IPS-18a (cell line): ENCODE measurements around the gene AQP1.

Experiments used
- H3K27ac ChIP-seq: one replicate; pipeline ENCODE4 v1.5.1; 2013; ENCODE audit warnings: low read length
- H3K27me3 ChIP-seq: one replicate; pipeline ENCODE4 v1.6.1; 2013; ENCODE audit warnings: mild to moderate bottlenecking, low read length; ENCODE audit not compliant: control insufficient read depth, insufficient read depth
- H3K36me3 ChIP-seq: one replicate; pipeline ENCODE4 v1.6.1; 2013; ENCODE audit warnings: low read depth, low read length; ENCODE audit not compliant: control insufficient read depth
- H3K4me1 ChIP-seq: one replicate; pipeline ENCODE4 v1.6.1; 2013; ENCODE audit warnings: low read depth, low read length; ENCODE audit not compliant: control insufficient read depth
- H3K4me3 ChIP-seq: one replicate; pipeline ENCODE4 v1.5.1; 2013; ENCODE audit warnings: low read length
- H3K9ac ChIP-seq: one replicate; pipeline ENCODE4 v1.6.1; 2013; ENCODE audit warnings: mild to moderate bottlenecking, low read length, moderate library complexity
- H3K9me3 ChIP-seq: one replicate; pipeline ENCODE4 v1.6.1; 2013; ENCODE audit warnings: low read depth, low read length; ENCODE audit not compliant: control insufficient read depth

Gene AQP1

DNA sequence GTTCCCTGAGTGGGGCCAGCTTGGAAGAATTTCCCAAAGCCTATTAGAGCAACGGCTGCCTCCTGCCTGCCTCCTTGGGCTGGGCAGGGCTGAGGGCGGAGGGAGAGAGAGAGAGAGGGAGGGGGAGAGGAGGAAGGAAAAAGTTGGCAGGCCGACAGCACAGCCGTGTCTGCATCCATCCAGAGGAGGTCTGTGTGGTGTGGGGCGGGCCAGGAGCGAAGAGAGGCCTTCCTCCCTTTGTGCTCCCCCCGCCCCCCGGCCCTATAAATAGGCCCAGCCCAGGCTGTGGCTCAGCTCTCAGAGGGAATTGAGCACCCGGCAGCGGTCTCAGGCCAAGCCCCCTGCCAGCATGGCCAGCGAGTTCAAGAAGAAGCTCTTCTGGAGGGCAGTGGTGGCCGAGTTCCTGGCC, at the start of gene AQP1:
Gene AQP1 (plus strand): TSS at position 293 of the 409 bp plus-strand sequence. CDS start 57 bp downstream, at position 350.
- H3K27me3 ChIP-seq, result no peaks in the 10 kb centered on the region
- H3K27ac ChIP-seq, result no peak within 1 kb of the TSS
- H3K4me3 ChIP-seq, result no peak within 1 kb of the TSS
- no peaks in the 10 kb centered on the region for H3K9me3 ChIP-seq
- no peaks in the 10 kb centered on the region for H3K36me3 ChIP-seq
- no peaks in the 10 kb centered on the region for H3K4me1 ChIP-seq
- no peak within 1 kb of the TSS for H3K9ac ChIP-seq

- H3K4me3 ChIP-seq, result no peak overlapping the region
- no peaks in the 10 kb centered on the region for H3K36me3 ChIP-seq
- no peak overlapping the region for H3K9ac ChIP-seq
- no peaks in the 10 kb centered on the region for H3K4me1 ChIP-seq
- no peak overlapping the region for H3K27ac ChIP-seq
- H3K9me3 ChIP-seq, result no peaks in the 10 kb centered on the region
- H3K27me3 ChIP-seq, result no peaks in the 10 kb centered on the region
Observed at GRCh38 chr7:30862995-30863705, 48.5 kb upstream of the AQP1 start.

DNA sequence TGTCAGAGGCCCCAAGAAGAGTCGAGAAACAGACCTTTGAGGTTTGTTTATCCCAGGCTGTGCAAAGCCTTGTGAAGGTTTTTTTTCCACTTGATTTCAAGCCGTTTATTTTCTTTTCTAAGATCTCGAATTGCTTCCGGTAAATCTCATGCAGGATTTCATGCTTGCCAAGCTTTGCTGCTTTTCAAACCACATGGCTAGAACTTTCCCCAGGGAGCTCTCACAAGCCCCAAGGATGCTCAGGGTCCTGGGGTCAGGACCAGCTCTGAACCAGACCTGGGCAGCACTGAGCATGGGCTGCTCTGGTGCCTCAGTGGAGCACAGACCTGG, 48.0 kb upstream of the AQP1 start:
- Histone ChIP-seq H3K9ac (no peak overlapping the region), H3K36me3 (no peaks in the 10 kb centered on the region), H3K4me1 (no peaks in the 10 kb centered on the region), H3K27ac (no peak overlapping the region), H3K9me3 (no peaks in the 10 kb centered on the region), H3K27me3 (no peaks in the 10 kb centered on the region), H3K4me3 (no peak overlapping the region)

GRCh38 chr7:30864101-30864500, 47.6 kb upstream of the AQP1 start:
- Histone ChIP-seq H3K9me3 (no peaks in the 10 kb centered on the region), H3K36me3 (no peaks in the 10 kb centered on the region), H3K4me1 (no peaks in the 10 kb centered on the region), H3K27me3 (no peaks in the 10 kb centered on the region), H3K27ac (no peak overlapping the region), H3K9ac (no peak overlapping the region), H3K4me3 (no peak overlapping the region)

DNA sequence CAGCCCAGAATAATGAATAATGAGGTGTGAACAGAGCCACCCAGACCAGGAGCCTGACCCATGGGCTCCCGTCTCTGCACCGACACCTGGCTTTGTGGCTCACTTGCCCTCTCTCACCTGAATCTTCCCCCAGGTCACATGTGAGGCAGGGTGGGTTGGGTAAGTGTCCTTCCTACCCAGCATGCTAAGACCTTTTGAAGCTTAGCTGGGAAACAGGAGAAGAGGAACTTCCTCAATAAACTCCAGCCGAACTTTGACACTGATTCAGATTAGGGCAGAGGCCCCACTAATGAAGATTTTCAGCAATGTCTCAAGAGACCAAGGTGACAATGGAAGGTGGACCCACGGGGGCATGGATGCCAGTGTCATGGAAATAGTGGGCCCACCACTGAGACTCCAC, 46.6 kb upstream of the AQP1 start:
- H3K9ac ChIP-seq, result no peak overlapping the region
- H3K36me3 ChIP-seq, result no peaks in the 10 kb centered on the region
- no peaks in the 10 kb centered on the region for H3K9me3 ChIP-seq
- no peaks in the 10 kb centered on the region for H3K4me1 ChIP-seq
- no peak overlapping the region for H3K4me3 ChIP-seq
- no peaks in the 10 kb centered on the region for H3K27me3 ChIP-seq
- no peak overlapping the region for H3K27ac ChIP-seq

- H3K9me3 ChIP-seq, result no peaks in the 10 kb centered on the region
- H3K4me1 ChIP-seq, result no peaks in the 10 kb centered on the region
- no peak overlapping the region for H3K4me3 ChIP-seq
- no peak overlapping the region for H3K9ac ChIP-seq
- no peaks in the 10 kb centered on the region for H3K36me3 ChIP-seq
- H3K27ac ChIP-seq, result no peak overlapping the region
- H3K27me3 ChIP-seq, result no peaks in the 10 kb centered on the region
Observed at GRCh38 chr7:30865821-30866220, 45.8 kb upstream of the AQP1 start.

- Histone ChIP-seq H3K9ac (no peak overlapping the region), H3K27me3 (no peaks in the 10 kb centered on the region), H3K4me3 (no peak overlapping the region), H3K9me3 (no peaks in the 10 kb centered on the region), H3K27ac (no peak overlapping the region), H3K4me1 (no peaks in the 10 kb centered on the region), H3K36me3 (no peaks in the 10 kb centered on the region)
Observed at GRCh38 chr7:30866939-30867338, 44.7 kb upstream of the AQP1 start.

DNA sequence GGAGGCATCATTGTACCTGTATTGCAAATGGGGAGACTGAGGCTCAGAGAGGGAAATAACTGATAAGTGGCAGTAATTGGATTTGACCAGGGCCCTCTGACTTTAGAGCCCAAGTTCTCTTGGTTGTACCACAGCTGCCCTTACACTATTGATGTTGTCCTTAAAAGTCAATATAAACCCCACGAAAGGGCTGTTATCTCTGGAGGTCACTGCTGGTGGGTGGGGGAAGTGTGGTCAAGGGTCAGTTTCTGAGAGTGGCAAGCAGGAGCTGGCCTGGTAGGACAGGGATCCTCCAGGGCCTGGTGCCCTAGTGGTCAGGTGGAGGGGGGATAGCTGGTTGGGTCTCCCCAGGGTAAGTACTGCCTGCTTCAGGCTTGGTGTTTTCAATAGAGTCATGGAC, 44.2 kb upstream of the AQP1 start:
- no peaks in the 10 kb centered on the region for H3K9me3 ChIP-seq
- H3K27ac ChIP-seq, result no peak overlapping the region
- H3K4me1 ChIP-seq, result no peaks in the 10 kb centered on the region
- H3K27me3 ChIP-seq, result no peaks in the 10 kb centered on the region
- no peak overlapping the region for H3K4me3 ChIP-seq
- no peak overlapping the region for H3K9ac ChIP-seq
- no peaks in the 10 kb centered on the region for H3K36me3 ChIP-seq

DNA sequence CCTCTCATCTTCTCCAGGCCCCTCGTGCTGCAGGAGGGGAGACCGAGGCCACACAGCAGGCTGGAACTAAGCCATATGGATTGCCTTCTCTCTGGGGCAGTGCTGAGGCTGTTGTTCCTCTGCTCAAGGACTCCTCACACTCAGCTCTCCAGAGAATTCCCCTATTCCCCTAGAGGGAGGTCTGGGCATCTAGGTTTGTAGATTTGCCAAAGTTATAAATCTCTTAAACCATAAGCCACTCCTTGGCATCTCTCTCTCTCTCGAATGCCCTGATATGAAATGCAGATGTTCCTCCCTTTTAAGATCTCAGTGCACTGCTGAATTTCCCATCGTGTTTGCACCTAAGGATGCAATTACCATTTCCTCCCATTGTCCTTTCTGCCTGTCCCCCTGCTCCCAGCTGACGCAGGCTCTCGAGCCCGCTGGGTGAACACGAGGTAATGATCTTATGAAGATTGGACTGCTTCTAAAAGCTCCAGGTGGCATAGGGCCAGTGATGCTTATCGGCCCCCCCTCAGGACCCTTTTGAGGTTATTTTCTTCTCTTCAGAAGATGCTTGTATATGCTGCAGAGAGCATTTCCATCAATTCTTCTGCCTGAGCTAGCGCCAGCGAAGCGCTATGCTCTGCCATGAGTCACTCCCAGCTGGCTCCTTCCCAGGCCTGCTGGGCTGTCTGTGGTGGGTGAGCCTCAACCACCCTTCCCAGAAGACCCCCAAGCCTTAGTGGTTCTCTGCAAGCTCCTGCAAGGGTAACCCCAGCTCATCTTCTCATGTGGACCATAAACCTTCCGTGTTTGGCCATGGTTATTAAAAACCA, 41.6 kb upstream of the AQP1 start:
- H3K27ac ChIP-seq, result no peak overlapping the region
- no peaks in the 10 kb centered on the region for H3K4me1 ChIP-seq
- H3K4me3 ChIP-seq, result no peak overlapping the region

GRCh38 chr7:30870821-30871518, 40.7 kb upstream of the AQP1 start:
- Histone ChIP-seq H3K9ac (no peak overlapping the region), H3K4me1 (no peaks in the 10 kb centered on the region), H3K9me3 (no peaks in the 10 kb centered on the region), H3K36me3 (no peaks in the 10 kb centered on the region), H3K27me3 (no peaks in the 10 kb centered on the region), H3K27ac (no peak overlapping the region), H3K4me3 (no peak overlapping the region)

More for the DNA sequence above, 41.6 kb upstream of the AQP1 start:
- H3K27me3 ChIP-seq, result no peaks in the 10 kb centered on the region
- no peaks in the 10 kb centered on the region for H3K9me3 ChIP-seq
- no peaks in the 10 kb centered on the region for H3K36me3 ChIP-seq
- H3K9ac ChIP-seq, result no peak overlapping the region

GRCh38 chr7:30871655-30872054, 40.0 kb upstream of the AQP1 start:
- no peak overlapping the region for H3K27ac ChIP-seq
- no peak overlapping the region for H3K9ac ChIP-seq
- no peaks in the 10 kb centered on the region for H3K9me3 ChIP-seq
- no peaks in the 10 kb centered on the region for H3K27me3 ChIP-seq
- H3K36me3 ChIP-seq, result no peaks in the 10 kb centered on the region
- no peak overlapping the region for H3K4me3 ChIP-seq
- peaks cover 2% of the 10 kb centered on the region for H3K4me1 ChIP-seq
